Endothelial cell of umbilical vein (primary cell): ENCODE measurements around the gene ZFP1. TPM values are rescaled to one million over a fixed set of nuclear protein-coding genes. Genes with fewer than 3 reads are reported as not detected.

Experiments
- BruUV-seq: library from RNA; stranded (reverse); fragments of 400-500 nt; replicated peaks from 2 replicates; lab custom pipeline; 2021; lab: Mats Ljungman, UMichigan
- CTCF ChIA-PET: fragments of 300-600, 350-600 bp; sonication (Branson Sonifier 250); formaldehyde crosslinking; loops from one replicate; lab custom pipeline; 2021; ENCODE audit warnings: antibody characterized with exemption, inconsistent platforms; lab: Charles Lee
- POLR2A ChIA-PET: fragments of 300-600, 350-600 bp; sonication (Branson Sonifier 250); formaldehyde crosslinking; loops from one replicate; lab custom pipeline; 2021; ENCODE audit warnings: antibody characterized with exemption, inconsistent platforms; lab: Charles Lee
- DNase-seq: peaks from one replicate; pipeline ENCODE4 v3.0.0-alpha.2; 2011; ENCODE audit warnings: low read depth, low spot score
- FAIRE-seq: peaks from 2 replicates; lab custom pipeline; 2011; peaks lifted over from hg19 to GRCh38; lab: Jason Lieb, UNC
- H2AFZ ChIP-seq: 2 replicates; pipeline ENCODE4 v1.6.0; 2012; ENCODE audit warnings: low read depth, low read length, control low read depth, inconsistent platforms
- H3K27ac ChIP-seq: 2 replicates; pipeline ENCODE4 v1.5.1; 2011; ENCODE audit warnings: low read depth, mild to moderate bottlenecking, control low read depth, low read length, moderate library complexity; ENCODE audit not compliant: insufficient read depth
- H3K27me3 ChIP-seq, 2 experiments: 2 replicates each; pipeline versions ENCODE4 v1.6.0 to v1.6.1; 2011; ENCODE audit warnings: low read length in 2 of 2, mixed read lengths in 1 of 2; ENCODE audit not compliant: control insufficient read depth in 2 of 2, insufficient read depth in 2 of 2
- H3K36me3 ChIP-seq, 2 experiments: 2 replicates in 1 of 2; 3 replicates in 1 of 2; pipeline ENCODE4 v1.5.1; 2011; ENCODE audit warnings: low read length in 2 of 2, mild to moderate bottlenecking in 1 of 2, moderate library complexity in 1 of 2; ENCODE audit not compliant: control insufficient read depth in 2 of 2, insufficient read depth in 2 of 2; ENCODE audit errors: extremely low read depth in 1 of 2
- H3K4me1 ChIP-seq: 3 replicates; pipeline ENCODE4 v1.5.1; 2011; ENCODE audit warnings: mild to moderate bottlenecking, low read length; ENCODE audit not compliant: control insufficient read depth, insufficient read depth; ENCODE audit errors: extremely low read depth
- H3K4me2 ChIP-seq: 2 replicates; pipeline ENCODE4 v1.6.1; 2011; ENCODE audit warnings: low read length, control low read depth, mixed read lengths; ENCODE audit not compliant: insufficient read depth
- H3K4me3 ChIP-seq, 3 experiments: fragments of 200-600 bp in 1 of 3; sonication (generic), shearing (Covaris generic) in 1 of 3; replicated peaks in 1 of 3; 2 replicates each; pipeline ENCODE4 v1.5.1; 2011 to 2016; ENCODE audit warnings: control low read depth in 3 of 3, low read length in 3 of 3, mild to moderate bottlenecking in 2 of 3, inconsistent platforms in 1 of 3, low read depth in 1 of 3, moderate library complexity in 1 of 3; ENCODE audit not compliant: insufficient read depth in 1 of 3
- H3K79me2 ChIP-seq: 2 replicates; pipeline ENCODE4 v1.6.0; 2012; ENCODE audit warnings: low read length, inconsistent platforms; ENCODE audit not compliant: control insufficient read depth, insufficient read depth
- H3K9ac ChIP-seq: replicated peaks from 2 replicates; pipeline ENCODE3; 2011; ENCODE audit warnings: low read length, control low read depth; ENCODE audit not compliant: insufficient read depth; ENCODE audit errors: extremely low read depth
- H3K9me1 ChIP-seq: replicated peaks from 3 replicates; pipeline ENCODE4 v1.6.0; 2011; ENCODE audit warnings: mild to moderate bottlenecking, low read length; ENCODE audit not compliant: control insufficient read depth, insufficient read depth; ENCODE audit errors: extremely low read depth
- H3K9me3 ChIP-seq: replicated peaks from 2 replicates; pipeline ENCODE4 v1.5.1; 2012; ENCODE audit warnings: low read length, inconsistent platforms; ENCODE audit not compliant: control insufficient read depth, insufficient read depth
- H4K20me1 ChIP-seq: replicated peaks from 2 replicates; pipeline ENCODE3; 2011; ENCODE audit warnings: mild to moderate bottlenecking, low read length; ENCODE audit not compliant: control insufficient read depth, insufficient read depth; ENCODE audit errors: extremely low read depth
- EZH2 ChIP-seq: IDR thresholded peaks from 2 replicates; pipeline ENCODE4 v1.6.1; 2012; ENCODE audit warnings: borderline replicate concordance, low read depth, mild to moderate bottlenecking, moderate library complexity, low read length, inconsistent platforms; ENCODE audit not compliant: severe bottlenecking
- JUN ChIP-seq: IDR thresholded peaks from 2 replicates; pipeline ENCODE4 v1.6.1; 2011; ENCODE audit warnings: borderline replicate concordance, low read depth; ENCODE audit not compliant: insufficient read length, insufficient read depth
- dilution Hi-C: fragments of 300-500 bp; cut with MboI; formaldehyde crosslinking; loops from one replicate; pipeline ENCODE4 v1.15.0; 2019; ENCODE audit warnings: low sequenced_read_pairs; ENCODE audit not compliant: extremely low pct_ligation_motif_present
- intact Hi-C: fragments of 100-400 bp; cut with micrococcal nuclease; formaldehyde crosslinking; loops from one replicate; pipeline ENCODE4 v1.10.0; 2022
- polyA plus RNA-seq, 4 experiments: library from polyadenylated mRNA; depleted of rRNA in 3 of 4; stranded (reverse) in 3 of 4; unstranded in 1 of 4; fragments of >200 nt; gene quantifications; 2 replicates each; pipeline versions ENCODE4 v1.2.1 to v1.2.3, GENCODE V29; 2011 to 2012; ENCODE audit warnings: missing spikeins in 1 of 4
- total RNA-seq: library from RNA; stranded (reverse); gene quantifications from 2 replicates; pipeline ENCODE4 v1.2.3, GENCODE V29; 2021
- TF ChIP-seq, protein P1 (sequence below): IDR thresholded peaks from 2 replicates; pipeline ENCODE4 v1.6.1; 2011; ENCODE audit not compliant: insufficient read depth, insufficient read length
- TF ChIP-seq, protein P2 (sequence below), 2 donors: IDR thresholded peaks; 1 replicate in 1 of 2; 2 replicates in 1 of 2; pipeline ENCODE4 v1.5.1; 2011; ENCODE audit warnings: low read length in 2 of 2, mild to moderate bottlenecking in 2 of 2, moderate library complexity in 2 of 2, control low read depth in 1 of 2, inconsistent platforms in 1 of 2, low read depth in 1 of 2; ENCODE audit not compliant: insufficient read depth in 1 of 2; ENCODE audit errors: extremely low read depth in 1 of 2

The ZFP1 gene
- total and polyA plus RNA-seq, 2 donors (not counting 3 experiments of a cell fraction or from before 2014, with no cell fraction given): 2.8 to 9.8 TPM

DNA sequence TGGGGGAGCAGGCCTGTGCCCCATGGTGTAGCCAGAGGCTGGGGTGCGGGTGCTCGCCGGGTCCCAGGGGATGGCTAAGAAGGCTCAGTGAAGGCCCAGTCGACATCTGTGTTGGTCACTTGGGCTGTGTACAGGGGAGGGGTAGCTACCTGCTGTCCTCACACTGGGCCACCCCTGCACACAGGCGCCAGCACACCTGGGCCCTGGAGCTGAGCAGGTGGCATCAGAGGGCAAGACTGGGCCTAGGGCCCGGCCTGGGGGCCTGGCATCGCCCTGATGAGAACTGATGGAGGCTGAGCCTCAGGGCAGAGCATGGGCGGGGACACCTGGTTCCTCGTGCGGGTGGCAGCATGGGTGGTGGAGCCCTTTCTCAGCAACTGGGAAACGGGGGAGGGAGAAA lies 59.5 kb downstream of the ZFP1 start:
- Histone ChIP-seq H3K4me2 (no peak overlapping the region), H2AFZ (no peak overlapping the region), H3K27ac (no peak overlapping the region), H3K9me1 (no peaks in the 10 kb centered on the region), H3K9me3 (no peaks in the 10 kb centered on the region), H3K36me3 (no peaks in the 10 kb centered on the region), H3K27me3 (no peaks in the 10 kb centered on the region), H3K9ac (no peak overlapping the region), H3K79me2 (no peaks in the 10 kb centered on the region), H4K20me1 (no peaks in the 10 kb centered on the region), H3K4me1 (no peaks in the 10 kb centered on the region), H3K4me3 (no peak overlapping the region)
- BruUV-seq: no TSS peak
- no peak for DNase-seq
- intact Hi-C loops (loop anchor here (2.0 kb wide), 1 partner anchor 17 kb away; no protein-coding TSS in a partner anchor), dilution Hi-C loops (no loop called here)
- no peak for FAIRE-seq
- POLR2A ChIA-PET: no interaction called here
- CTCF ChIA-PET: no interaction called here
- TF ChIP-seq EZH2 (no peak), JUN (no peak)
- TF ChIP-seq, protein P1, sequence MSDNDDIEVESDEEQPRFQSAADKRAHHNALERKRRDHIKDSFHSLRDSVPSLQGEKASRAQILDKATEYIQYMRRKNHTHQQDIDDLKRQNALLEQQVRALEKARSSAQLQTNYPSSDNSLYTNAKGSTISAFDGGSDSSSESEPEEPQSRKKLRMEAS: no peak
- TF ChIP-seq, protein P2, sequence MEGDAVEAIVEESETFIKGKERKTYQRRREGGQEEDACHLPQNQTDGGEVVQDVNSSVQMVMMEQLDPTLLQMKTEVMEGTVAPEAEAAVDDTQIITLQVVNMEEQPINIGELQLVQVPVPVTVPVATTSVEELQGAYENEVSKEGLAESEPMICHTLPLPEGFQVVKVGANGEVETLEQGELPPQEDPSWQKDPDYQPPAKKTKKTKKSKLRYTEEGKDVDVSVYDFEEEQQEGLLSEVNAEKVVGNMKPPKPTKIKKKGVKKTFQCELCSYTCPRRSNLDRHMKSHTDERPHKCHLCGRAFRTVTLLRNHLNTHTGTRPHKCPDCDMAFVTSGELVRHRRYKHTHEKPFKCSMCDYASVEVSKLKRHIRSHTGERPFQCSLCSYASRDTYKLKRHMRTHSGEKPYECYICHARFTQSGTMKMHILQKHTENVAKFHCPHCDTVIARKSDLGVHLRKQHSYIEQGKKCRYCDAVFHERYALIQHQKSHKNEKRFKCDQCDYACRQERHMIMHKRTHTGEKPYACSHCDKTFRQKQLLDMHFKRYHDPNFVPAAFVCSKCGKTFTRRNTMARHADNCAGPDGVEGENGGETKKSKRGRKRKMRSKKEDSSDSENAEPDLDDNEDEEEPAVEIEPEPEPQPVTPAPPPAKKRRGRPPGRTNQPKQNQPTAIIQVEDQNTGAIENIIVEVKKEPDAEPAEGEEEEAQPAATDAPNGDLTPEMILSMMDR (IDR thresholded peaks at IDR 0.05; ENCODE audit: extremely low read depth in 1 of 2, insufficient read depth in 1 of 2, low read depth in 1 of 2, low read length in 2 of 2): no peak
